Ishikawa (cell line): ENCODE results near the gene PHF5A.

Source experiments
- RAD21 ChIP-seq: IDR thresholded peaks from 2 replicates; pipeline ENCODE4 v1.6.1; 2012; ENCODE audit warnings: low read depth
- TAF1 ChIP-seq: IDR thresholded peaks from 2 replicates; pipeline ENCODE4 v1.6.1; 2012; ENCODE audit warnings: low read depth, mild to moderate bottlenecking
- TCF12 ChIP-seq: IDR thresholded peaks from 2 replicates; pipeline ENCODE4 v1.6.1; 2012; ENCODE audit warnings: low read depth
- YY1 ChIP-seq: IDR thresholded peaks from 2 replicates; pipeline ENCODE4 v1.6.1; 2012; ENCODE audit warnings: low read depth
- TF ChIP-seq, protein P1 (sequence below): IDR thresholded peaks from 2 replicates; pipeline ENCODE4 v1.6.1; 2012; ENCODE audit warnings: low read depth, mild to moderate bottlenecking
- TF ChIP-seq, protein P2 (sequence below): IDR thresholded peaks from 2 replicates; pipeline ENCODE4 v1.6.1; 2012
- TF ChIP-seq, protein P3 (sequence below): IDR thresholded peaks from 2 replicates; pipeline ENCODE4 v1.6.1; 2012

DNA sequence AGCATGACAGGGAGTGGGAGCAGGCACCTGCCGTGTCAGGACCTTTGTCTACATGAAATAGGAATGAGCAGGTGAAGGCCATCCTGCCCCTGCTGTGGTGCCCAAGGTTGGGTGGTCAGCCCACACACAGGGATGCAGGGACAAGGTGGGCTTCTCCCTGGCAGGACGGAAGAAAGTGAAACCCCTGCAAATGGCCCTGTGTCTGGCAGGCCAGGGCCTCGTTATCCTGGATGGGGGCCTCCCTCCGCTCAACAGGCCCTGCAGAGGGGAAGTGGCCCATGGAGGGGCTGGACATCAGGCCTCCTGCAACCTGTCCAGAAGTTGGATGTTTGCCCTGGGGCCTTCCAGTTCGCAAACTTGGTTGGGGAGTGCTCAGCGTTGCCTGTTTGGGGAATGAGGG lies 36.8 kb downstream of the PHF5A start:
- no peak for TF ChIP-seq YY1
- TF ChIP-seq TAF1, result no peak
- TF ChIP-seq RAD21, result no peak
- no peak for TF ChIP-seq TCF12
- TF ChIP-seq, protein P1, sequence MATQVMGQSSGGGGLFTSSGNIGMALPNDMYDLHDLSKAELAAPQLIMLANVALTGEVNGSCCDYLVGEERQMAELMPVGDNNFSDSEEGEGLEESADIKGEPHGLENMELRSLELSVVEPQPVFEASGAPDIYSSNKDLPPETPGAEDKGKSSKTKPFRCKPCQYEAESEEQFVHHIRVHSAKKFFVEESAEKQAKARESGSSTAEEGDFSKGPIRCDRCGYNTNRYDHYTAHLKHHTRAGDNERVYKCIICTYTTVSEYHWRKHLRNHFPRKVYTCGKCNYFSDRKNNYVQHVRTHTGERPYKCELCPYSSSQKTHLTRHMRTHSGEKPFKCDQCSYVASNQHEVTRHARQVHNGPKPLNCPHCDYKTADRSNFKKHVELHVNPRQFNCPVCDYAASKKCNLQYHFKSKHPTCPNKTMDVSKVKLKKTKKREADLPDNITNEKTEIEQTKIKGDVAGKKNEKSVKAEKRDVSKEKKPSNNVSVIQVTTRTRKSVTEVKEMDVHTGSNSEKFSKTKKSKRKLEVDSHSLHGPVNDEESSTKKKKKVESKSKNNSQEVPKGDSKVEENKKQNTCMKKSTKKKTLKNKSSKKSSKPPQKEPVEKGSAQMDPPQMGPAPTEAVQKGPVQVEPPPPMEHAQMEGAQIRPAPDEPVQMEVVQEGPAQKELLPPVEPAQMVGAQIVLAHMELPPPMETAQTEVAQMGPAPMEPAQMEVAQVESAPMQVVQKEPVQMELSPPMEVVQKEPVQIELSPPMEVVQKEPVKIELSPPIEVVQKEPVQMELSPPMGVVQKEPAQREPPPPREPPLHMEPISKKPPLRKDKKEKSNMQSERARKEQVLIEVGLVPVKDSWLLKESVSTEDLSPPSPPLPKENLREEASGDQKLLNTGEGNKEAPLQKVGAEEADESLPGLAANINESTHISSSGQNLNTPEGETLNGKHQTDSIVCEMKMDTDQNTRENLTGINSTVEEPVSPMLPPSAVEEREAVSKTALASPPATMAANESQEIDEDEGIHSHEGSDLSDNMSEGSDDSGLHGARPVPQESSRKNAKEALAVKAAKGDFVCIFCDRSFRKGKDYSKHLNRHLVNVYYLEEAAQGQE, result no peak
- TF ChIP-seq, protein P2, sequence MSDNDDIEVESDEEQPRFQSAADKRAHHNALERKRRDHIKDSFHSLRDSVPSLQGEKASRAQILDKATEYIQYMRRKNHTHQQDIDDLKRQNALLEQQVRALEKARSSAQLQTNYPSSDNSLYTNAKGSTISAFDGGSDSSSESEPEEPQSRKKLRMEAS, result no peak
- TF ChIP-seq, protein P3, sequence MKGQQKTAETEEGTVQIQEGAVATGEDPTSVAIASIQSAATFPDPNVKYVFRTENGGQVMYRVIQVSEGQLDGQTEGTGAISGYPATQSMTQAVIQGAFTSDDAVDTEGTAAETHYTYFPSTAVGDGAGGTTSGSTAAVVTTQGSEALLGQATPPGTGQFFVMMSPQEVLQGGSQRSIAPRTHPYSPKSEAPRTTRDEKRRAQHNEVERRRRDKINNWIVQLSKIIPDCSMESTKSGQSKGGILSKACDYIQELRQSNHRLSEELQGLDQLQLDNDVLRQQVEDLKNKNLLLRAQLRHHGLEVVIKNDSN, result no peak
